HG03354 (cell line): Measurements from ENCODE around the gene CD82.

ENCODE experiments used
- ATAC-seq: cut with Tn5 transposase; IDR thresholded peaks from one replicate; pipeline ENCODE4 v1.9.1; 2021; ENCODE audit warnings: mild to moderate bottlenecking; ENCODE audit not compliant: unreplicated experiment, poor library complexity, severe bottlenecking

CD82 gene

DNA sequence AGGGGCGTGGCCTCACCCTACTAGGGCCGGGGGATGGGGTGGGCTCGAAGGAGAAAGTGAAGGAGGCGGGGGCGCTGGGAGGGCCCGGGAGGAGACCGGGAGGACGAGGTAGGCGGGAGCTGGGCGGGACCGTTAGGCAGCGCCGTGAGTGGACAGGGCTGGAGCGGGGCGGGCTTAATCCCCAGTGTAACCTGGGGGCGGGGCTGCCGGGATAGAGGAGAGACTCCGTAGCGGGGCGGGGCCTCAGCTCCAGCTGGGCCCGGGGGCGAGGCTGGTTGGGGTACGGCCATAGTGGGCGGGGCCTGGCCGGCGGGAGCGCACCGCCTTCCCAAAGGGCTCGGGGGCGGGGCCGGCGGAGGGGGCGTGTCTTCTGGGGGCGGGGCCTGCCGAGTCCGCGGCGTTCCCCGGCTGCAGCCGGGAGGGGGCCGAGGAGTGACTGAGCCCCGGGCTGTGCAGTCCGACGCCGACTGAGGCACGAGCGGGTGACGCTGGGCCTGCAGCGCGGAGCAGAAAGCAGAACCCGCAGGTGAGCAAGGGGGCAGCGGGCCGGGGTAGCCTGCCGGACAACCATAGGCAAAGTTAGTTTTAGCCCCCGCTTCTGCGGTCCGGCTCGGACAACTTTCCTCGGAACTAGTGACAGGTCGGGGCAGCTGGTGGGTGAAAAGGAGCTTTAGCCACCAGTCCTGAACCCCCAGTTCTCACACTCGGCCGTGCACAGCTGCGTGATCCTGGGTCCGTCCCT, at the start of gene CD82:
Gene CD82, plus strand, starts transcription at position 453 of the 742 bp plus-strand sequence. CDS start 29,000 bp downstream, outside the sequence.
- peak; percentile 78 for ATAC-seq

DNA sequence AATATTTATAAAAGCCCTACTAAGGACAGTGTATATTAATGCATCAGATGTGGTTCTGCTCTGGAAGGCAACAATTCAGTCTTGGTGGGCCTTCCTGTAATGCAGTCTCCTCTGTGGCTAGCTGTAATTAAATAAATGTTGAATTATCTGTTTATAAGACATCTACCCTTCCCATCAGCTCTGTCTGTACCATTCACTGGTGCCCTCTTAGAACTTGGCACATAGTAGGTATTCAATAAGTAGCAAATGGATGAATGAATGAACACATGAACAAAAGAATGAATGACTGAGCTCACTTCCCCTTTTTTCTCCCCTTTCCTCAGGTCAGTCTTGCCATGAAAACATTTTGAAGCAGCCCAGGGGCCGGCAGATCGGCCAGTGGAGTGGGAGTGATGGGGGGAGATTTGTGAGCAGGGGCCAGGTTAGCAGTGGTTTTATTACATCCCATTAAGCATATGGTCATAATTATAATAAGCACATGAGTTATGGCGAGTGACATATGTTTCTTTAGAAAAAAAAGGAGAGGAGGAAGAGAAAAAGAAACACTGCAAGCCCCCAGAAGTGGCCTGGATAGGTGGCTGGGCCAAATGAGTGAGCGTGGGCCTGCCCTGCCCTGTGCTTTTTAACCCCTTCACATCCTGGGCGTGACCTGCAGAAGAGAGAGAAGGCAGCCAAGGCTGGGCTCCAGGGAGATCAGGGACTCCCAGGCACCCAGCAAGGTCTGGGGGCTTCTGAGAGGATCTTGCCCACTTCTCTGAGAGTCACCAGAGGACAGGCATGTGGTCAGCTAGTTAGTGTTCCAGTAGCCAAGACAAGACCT, 48.6 kb upstream of the CD82 start:
- ATAC-seq: no peak

DNA sequence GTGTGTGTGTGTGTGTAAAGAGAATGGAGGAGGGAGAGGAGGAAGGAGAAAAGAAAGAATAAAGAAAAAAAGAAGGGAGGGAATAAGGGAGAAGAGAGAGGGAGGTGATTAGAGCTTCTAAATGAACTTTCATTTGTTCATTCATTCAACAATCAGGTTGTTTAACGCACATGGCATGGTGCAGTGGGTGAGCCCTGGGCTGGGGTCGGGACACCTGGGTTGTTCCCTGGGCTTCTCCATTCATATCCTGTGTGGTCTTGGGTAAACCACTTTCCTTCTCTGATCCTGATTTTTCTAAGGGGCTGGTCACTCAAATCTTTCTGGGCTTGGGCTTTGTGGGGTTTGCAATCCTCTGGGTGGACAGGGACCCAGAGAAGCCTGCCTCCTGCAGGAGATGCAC, 47.9 kb upstream of the CD82 start:
- no peak for ATAC-seq

- ATAC-seq: no peak
These were observed 46.4 kb upstream of the CD82 start for GRCh38 chr11:44518968-44519550.

GRCh38 chr11:44519989-44520737, 45.3 kb upstream of the CD82 start:
- ATAC-seq: no peak

- ATAC-seq: no peak
These were observed 44.3 kb upstream of the CD82 start for GRCh38 chr11:44521148-44521547.

- no peak for ATAC-seq
These were observed 43.2 kb upstream of the CD82 start for GRCh38 chr11:44522294-44522693.

- no peak for ATAC-seq
These were observed 41.1 kb upstream of the CD82 start for GRCh38 chr11:44524346-44524745.

DNA sequence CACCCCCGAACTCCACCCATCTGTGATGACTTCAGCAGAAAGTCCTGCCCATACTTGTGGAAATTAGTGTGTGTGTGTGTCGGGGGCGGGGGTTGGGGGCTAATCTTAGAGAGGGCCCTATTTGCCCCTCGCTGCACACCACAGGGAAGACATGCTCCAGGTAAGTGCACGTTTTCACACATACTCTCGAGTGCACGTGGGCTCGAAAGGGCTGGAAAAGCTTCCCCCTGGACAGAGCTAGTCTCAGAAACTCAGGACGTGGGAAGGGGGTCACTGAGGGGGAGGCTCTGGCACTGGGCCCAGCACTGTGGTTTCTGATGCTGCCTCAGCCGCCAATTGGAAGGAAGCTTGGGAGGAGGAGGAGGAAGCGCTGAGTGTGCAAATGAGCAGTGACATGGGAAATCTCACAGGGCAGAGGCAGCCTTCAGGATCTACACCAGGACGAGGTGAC, 40.7 kb upstream of the CD82 start:
- ATAC-seq: no peak

DNA sequence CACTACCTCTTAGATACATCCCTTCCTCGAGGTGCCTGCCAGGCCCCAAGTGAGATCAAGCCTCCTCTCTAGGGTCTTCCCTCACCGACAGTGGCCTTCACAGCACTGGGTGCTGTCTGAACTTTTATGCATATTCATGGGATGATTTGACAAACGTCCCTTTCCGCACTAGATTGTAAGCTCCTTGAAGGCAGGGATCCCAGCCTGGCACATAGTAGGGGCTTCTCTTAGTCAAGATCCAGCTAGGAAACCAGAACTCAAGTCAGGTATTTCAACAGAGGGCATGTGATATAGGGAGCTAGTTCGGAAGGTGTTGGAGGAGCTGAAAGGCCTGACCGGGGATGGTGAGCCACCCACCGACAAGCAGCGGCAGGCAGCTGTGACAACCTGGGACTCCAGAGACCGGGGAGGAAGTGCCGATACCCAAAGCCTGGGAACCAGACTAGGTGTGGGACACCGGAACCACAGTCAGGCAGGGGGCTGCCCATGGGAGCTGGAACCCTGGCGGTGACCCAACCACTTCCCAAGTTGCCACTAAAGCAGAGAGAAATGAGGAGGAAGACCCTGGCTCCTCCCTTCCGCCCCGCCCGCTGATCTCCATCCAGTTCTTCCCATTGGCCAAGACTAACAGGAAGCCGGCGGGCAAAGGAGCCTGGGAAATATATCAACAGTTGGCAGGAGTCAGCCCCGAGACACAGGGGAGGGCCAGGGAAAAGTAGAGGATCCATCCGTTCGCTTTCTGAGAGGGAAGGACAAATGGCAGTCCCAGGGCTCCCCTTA, 39.8 kb upstream of the CD82 start:
- no peak for ATAC-seq

GRCh38 chr11:44526438-44526837, 39.0 kb upstream of the CD82 start:
- ATAC-seq: no peak

DNA sequence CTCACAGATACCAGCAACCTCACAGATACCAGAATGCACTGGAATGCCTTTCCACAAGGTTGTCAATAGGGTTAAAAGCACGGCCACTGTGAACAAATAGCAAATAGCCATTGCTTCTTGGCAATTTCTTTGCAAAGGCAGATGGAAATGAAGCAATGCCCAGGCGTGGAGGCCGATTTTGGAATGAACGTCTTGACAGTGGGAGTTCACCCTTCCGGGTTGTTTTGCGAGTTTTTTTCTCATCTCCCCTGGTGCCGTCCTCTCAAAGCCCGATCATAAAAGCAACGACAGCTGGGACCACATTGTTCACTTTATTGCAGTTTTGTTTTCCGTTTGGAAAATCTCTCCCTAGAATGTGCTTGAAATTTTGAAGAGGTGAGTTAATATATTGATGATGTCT, 38.0 kb upstream of the CD82 start:
- no peak for ATAC-seq

GRCh38 chr11:44528103-44528502, 37.4 kb upstream of the CD82 start:
- no peak for ATAC-seq

DNA sequence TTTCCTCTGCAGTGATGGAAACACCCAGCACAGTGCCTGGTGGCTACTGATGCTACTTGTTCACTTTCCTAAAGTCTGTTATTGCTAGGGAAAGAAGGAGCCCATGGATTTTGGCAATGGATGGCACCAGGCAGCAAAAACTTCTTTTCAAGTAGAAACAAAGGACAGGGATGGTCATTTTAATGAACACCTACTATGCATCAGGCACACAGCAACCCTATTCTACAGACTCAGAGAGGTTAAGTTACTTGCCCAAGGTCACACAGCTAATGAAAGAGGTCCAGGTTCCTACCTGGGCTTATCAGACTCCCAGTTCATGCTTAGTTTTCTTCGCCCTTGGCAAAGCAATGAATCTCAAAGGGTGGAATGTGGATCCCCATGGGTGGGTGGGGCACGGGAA, 36.9 kb upstream of the CD82 start:
- no peak for ATAC-seq

DNA sequence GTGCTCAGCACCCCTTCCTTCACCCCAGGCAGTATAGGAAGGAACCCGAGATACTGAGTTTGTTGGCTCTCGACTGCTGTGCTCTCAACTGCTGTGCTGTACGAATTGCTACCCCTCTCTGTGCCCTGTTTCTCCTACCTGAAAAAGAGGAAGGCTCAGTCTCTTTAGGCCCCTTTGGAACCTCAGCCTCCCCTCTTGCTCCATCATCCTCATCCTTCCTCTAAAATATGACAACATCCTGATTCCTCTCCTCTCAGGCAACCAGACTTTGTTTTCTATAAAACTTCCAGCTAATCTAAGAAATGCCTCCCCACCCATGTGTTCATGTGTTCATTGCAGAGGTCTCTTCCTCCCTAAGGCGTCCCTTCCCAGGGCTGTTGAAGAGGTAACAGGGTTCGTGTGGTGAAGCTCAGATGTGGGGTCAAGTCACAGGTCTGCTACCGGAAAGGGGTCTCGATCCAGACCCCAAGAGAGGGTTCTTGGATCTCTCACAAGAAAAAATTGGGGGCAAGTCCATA, 35.5 kb upstream of the CD82 start:
- no peak for ATAC-seq

DNA sequence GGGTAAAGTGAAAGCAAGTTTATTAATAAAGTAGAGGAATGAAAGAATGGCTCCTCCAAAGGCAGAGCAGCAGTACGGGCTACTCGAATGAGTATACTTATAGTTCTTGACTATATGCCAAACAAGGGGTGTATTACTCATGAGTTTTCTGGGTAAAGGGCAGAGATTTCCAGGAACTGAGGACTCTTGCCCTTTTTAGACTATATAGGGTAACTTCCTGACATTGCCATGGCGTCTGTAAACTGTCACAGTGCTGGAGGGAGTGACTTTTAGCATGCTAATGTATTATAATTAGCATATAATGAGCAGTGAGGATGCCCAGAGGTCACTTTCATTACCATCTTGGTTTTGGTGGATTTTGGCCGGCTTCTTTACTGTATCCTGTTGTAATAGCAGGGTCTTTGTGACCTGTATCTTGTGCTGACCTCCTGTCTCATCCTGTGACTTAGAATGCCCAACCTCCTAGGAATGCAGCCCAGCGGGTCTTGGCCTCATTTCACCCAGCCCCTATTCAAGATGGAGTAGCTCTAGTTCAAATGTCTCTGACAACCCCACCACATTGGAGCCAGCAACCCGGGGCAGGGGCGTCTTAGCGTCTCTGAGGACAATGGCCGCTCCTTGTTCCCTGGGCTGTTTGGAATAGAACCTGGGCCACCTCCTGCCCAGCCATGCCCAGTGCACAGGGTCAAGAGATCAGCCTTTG, 34.9 kb upstream of the CD82 start:
- ATAC-seq: no peak

- no peak for ATAC-seq
These were observed 34.4 kb upstream of the CD82 start for GRCh38 chr11:44531116-44531504.

DNA sequence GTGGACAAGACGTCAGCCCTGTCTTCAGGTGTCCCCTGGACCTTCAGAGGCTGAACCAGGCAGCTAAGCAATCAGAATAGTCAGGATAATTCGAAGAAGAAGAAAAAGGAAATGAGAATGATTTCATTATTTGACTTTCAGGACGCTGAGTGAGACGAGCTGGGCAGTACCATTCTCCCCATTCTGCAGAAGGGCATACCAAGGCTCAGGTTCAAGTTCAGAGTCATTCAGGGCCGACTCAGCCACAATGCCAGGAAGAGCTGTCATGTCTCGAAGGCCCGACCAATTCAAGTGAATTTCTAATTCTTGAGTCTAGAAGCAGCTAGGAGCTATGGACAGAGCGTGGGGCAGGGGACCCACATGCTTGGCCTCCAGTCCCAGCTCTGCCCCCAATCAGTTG, 33.8 kb upstream of the CD82 start:
- ATAC-seq: no peak

DNA sequence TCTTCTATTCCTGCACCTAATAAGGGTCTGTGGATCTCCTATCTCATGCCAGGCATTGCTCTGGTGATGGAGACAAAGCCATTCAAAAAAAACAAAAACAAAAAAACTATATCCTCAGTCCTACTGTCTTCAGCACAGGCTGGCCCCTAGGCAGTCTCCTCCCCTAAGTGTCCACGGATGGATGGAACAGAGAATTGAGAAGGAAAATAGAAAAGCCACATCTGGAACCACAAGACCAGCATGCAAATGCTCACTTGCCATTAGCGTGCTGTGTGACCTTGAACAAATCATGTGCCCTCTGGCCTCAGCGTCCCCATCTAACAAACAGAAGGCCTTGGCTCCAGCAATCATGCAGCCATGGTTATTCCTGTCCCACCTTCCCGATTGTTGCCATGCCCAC, 32.7 kb upstream of the CD82 start:
- ATAC-seq: no peak
